ENCODE results near the gene CFAP68. TPM values are rescaled to one million over a fixed set of nuclear protein-coding genes. Genes with fewer than 3 reads are reported as not detected.

The CFAP68 gene
- total RNA-seq, 1 experiment from 2014 or later: 49.6 TPM

DNA sequence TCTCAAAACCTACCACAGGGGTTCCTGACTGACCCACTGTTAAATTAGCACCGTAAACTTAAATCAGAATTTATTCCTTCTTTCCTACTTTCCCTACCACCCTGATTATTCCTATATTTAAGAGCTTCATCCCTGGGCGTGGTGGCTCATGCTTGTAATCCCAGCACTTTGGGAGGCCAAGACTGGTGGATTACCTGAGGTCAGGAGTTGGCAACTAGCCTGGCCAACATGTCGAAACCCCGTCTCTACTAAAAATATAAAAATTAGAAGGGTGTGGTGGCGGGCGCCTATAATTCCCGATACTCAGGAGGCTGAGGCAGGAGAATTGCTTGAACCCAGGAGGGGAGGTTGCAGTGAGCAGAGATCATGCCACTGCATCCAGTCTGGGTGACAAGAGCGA is 28.3 kb upstream of the CFAP68 start (continued):
- TF ChIP-seq YY1 (IDR thresholded peaks at IDR 0.05; ENCODE audit: extremely low read depth, insufficient replicate concordance, low read depth, low read length): no peak
- TF ChIP-seq ELF1 (IDR thresholded peaks at IDR 0.05; ENCODE audit: borderline replicate concordance, low read depth): no peak
- no peak for TF ChIP-seq ZFX (IDR thresholded peaks at IDR 0.05)
- no peak for TF ChIP-seq RAD21 (IDR thresholded peaks at IDR 0.05; ENCODE audit: low read depth)

DNA sequence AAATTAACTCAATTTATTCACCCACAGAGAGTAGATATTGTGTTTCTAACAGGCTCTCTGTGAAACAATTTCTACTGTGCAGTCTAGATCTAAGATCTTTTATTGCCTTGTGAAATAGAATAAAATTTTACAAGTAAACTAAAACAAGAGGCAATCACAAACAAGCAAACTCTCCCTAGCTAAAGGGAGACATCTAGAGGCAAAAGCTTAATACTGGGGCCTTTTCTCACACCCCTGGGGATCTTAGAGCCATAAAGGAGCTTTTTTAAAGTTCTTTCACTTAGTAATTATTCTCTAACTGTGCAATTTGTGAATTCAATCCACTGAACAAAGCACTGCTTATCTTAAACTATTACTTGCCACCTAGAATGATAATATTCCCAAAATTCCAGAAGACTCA is 27.7 kb upstream of the CFAP68 start:
- intact Hi-C loops (cut with micrococcal nuclease): no loop called here
- DNase-seq (ENCODE audit: low read depth, low spot score) (no peak), ATAC-seq (peak; percentile 47; the same call in 1 of the 2 replicates)
- Histone ChIP-seq H3K4me3 (replicated peaks in 1 of 2; ENCODE audit: low read depth in 1 of 2, low read length in 2 of 2) (no peak overlapping the region), H3K27me3 (ENCODE audit: insufficient read depth, low read length) (no peaks in the 10 kb centered on the region), H3K4me2 (ENCODE audit: low read length) (no peak overlapping the region), H3K4me1 (ENCODE audit: control insufficient read depth in 1 of 2, insufficient read depth in 2 of 2, low read length in 2 of 2) (no peaks in the 10 kb centered on the region), H4K20me1 (ENCODE audit: insufficient read depth) (no peaks in the 10 kb centered on the region), H3K79me2 (ENCODE audit: insufficient read depth, low read length) (no peaks in the 10 kb centered on the region), H3K27ac (ENCODE audit: low read depth, low read length) (no peak overlapping the region), H2AFZ (ENCODE audit: low read depth, low read length, poor library complexity, severe bottlenecking) (no peak overlapping the region), H3K36me3 (ENCODE audit: control insufficient read depth in 1 of 2, insufficient read depth in 2 of 2, low read length in 2 of 2) (peaks cover 0 to 4% of the 10 kb centered on the region in 2 experiments; a peak in 2 of 4 replicates), H3K9ac (ENCODE audit: low read length) (no peak overlapping the region), H3K9me2 (ENCODE audit: insufficient read depth) (no peaks in the 10 kb centered on the region), H3K9me3 (ENCODE audit: control insufficient read depth in 1 of 2, insufficient read depth in 1 of 2, low read depth in 1 of 2, low read length in 2 of 2) (no peaks in the 10 kb centered on the region)
- ChIA-PET RAD21 (ENCODE audit: low non-redundant PET in 1 of 2, low total read pairs in 2 of 2, uncharacterized antibody in 2 of 2, unreplicated experiment in 2 of 2) (no interaction called here), CTCF (interaction anchor here (0.6 to 1.3 kb wide), 7 partner anchors 8 to 397 kb away, joined by 3 to 6 read pairs (median 4); no protein-coding TSS in a partner anchor), POLR2A (no interaction called here)
- TF ChIP-seq EZH2phosphoT487 (IDR thresholded peaks at IDR 0.05; ENCODE audit: borderline replicate concordance) (no peak), ZFX (IDR thresholded peaks at IDR 0.05) (no peak), CEBPB (IDR thresholded peaks at IDR 0.05; ENCODE audit: low read depth) (no peak), RAD21 (IDR thresholded peaks at IDR 0.05; ENCODE audit: low read depth) (peak; percentile 42; the same call in 1 of the 2 replicates)
- TF ChIP-seq, protein P1, sequence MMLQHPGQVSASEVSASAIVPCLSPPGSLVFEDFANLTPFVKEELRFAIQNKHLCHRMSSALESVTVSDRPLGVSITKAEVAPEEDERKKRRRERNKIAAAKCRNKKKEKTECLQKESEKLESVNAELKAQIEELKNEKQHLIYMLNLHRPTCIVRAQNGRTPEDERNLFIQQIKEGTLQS (IDR thresholded peaks at IDR 0.05): no peak
- TF ChIP-seq, protein P2, sequence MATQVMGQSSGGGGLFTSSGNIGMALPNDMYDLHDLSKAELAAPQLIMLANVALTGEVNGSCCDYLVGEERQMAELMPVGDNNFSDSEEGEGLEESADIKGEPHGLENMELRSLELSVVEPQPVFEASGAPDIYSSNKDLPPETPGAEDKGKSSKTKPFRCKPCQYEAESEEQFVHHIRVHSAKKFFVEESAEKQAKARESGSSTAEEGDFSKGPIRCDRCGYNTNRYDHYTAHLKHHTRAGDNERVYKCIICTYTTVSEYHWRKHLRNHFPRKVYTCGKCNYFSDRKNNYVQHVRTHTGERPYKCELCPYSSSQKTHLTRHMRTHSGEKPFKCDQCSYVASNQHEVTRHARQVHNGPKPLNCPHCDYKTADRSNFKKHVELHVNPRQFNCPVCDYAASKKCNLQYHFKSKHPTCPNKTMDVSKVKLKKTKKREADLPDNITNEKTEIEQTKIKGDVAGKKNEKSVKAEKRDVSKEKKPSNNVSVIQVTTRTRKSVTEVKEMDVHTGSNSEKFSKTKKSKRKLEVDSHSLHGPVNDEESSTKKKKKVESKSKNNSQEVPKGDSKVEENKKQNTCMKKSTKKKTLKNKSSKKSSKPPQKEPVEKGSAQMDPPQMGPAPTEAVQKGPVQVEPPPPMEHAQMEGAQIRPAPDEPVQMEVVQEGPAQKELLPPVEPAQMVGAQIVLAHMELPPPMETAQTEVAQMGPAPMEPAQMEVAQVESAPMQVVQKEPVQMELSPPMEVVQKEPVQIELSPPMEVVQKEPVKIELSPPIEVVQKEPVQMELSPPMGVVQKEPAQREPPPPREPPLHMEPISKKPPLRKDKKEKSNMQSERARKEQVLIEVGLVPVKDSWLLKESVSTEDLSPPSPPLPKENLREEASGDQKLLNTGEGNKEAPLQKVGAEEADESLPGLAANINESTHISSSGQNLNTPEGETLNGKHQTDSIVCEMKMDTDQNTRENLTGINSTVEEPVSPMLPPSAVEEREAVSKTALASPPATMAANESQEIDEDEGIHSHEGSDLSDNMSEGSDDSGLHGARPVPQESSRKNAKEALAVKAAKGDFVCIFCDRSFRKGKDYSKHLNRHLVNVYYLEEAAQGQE (IDR thresholded peaks at IDR 0.05; ENCODE audit: low read depth): no peak
- TF ChIP-seq, protein P3, sequence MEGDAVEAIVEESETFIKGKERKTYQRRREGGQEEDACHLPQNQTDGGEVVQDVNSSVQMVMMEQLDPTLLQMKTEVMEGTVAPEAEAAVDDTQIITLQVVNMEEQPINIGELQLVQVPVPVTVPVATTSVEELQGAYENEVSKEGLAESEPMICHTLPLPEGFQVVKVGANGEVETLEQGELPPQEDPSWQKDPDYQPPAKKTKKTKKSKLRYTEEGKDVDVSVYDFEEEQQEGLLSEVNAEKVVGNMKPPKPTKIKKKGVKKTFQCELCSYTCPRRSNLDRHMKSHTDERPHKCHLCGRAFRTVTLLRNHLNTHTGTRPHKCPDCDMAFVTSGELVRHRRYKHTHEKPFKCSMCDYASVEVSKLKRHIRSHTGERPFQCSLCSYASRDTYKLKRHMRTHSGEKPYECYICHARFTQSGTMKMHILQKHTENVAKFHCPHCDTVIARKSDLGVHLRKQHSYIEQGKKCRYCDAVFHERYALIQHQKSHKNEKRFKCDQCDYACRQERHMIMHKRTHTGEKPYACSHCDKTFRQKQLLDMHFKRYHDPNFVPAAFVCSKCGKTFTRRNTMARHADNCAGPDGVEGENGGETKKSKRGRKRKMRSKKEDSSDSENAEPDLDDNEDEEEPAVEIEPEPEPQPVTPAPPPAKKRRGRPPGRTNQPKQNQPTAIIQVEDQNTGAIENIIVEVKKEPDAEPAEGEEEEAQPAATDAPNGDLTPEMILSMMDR (IDR thresholded peaks at IDR 0.05 in 2 of 3, conservative IDR thresholded peaks at IDR 0.05 in 1 of 3; ENCODE audit: borderline replicate concordance in 1 of 3, insufficient read depth in 1 of 3, low read depth in 2 of 3, low read length in 2 of 3): peak in 2 of 3 experiments; percentile 34 to 45; a peak in 5 of 6 replicates
- BruUV-seq (replicated peaks): no TSS peak
